ENCODE measurements around the gene ADAMTS13.

The ADAMTS13 gene

GRCh38 chr9:133387680-133388079, 34.5 kb upstream of the ADAMTS13 start:
- no peak for TF ChIP-seq CTCF (IDR thresholded peaks at IDR 0.05)

GRCh38 chr9:133389025-133389557, 33.1 kb upstream of the ADAMTS13 start:
- no peak for TF ChIP-seq CTCF (IDR thresholded peaks at IDR 0.05)

GRCh38 chr9:133389562-133389961, 32.6 kb upstream of the ADAMTS13 start:
- TF ChIP-seq CTCF (IDR thresholded peaks at IDR 0.05): no peak

GRCh38 chr9:133390713-133391112, 31.5 kb upstream of the ADAMTS13 start:
- no peak for TF ChIP-seq CTCF (IDR thresholded peaks at IDR 0.05)

GRCh38 chr9:133393399-133393798, 28.8 kb upstream of the ADAMTS13 start:
- TF ChIP-seq CTCF (IDR thresholded peaks at IDR 0.05): no peak

GRCh38 chr9:133394687-133395271, 27.4 kb upstream of the ADAMTS13 start:
- no peak for TF ChIP-seq CTCF (IDR thresholded peaks at IDR 0.05)

GRCh38 chr9:133396952-133397351, 25.2 kb upstream of the ADAMTS13 start:
- peak; percentile 28; the same call in 1 of the 2 replicates for TF ChIP-seq CTCF (IDR thresholded peaks at IDR 0.05)

GRCh38 chr9:133397370-133397769, 24.8 kb upstream of the ADAMTS13 start:
- TF ChIP-seq CTCF (IDR thresholded peaks at IDR 0.05): no peak

Data from LNCAP (cell line).